ENCODE measurements around the gene STAT6. TPM values are rescaled to one million over a fixed set of nuclear protein-coding genes. Genes with fewer than 3 reads are reported as not detected.

Gene STAT6, protein sequence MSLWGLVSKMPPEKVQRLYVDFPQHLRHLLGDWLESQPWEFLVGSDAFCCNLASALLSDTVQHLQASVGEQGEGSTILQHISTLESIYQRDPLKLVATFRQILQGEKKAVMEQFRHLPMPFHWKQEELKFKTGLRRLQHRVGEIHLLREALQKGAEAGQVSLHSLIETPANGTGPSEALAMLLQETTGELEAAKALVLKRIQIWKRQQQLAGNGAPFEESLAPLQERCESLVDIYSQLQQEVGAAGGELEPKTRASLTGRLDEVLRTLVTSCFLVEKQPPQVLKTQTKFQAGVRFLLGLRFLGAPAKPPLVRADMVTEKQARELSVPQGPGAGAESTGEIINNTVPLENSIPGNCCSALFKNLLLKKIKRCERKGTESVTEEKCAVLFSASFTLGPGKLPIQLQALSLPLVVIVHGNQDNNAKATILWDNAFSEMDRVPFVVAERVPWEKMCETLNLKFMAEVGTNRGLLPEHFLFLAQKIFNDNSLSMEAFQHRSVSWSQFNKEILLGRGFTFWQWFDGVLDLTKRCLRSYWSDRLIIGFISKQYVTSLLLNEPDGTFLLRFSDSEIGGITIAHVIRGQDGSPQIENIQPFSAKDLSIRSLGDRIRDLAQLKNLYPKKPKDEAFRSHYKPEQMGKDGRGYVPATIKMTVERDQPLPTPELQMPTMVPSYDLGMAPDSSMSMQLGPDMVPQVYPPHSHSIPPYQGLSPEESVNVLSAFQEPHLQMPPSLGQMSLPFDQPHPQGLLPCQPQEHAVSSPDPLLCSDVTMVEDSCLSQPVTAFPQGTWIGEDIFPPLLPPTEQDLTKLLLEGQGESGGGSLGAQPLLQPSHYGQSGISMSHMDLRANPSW
- total RNA-seq (2014; rRNA removed; shearing (Covaris generic)): 114 and 125 TPM in 2 replicates

DNA sequence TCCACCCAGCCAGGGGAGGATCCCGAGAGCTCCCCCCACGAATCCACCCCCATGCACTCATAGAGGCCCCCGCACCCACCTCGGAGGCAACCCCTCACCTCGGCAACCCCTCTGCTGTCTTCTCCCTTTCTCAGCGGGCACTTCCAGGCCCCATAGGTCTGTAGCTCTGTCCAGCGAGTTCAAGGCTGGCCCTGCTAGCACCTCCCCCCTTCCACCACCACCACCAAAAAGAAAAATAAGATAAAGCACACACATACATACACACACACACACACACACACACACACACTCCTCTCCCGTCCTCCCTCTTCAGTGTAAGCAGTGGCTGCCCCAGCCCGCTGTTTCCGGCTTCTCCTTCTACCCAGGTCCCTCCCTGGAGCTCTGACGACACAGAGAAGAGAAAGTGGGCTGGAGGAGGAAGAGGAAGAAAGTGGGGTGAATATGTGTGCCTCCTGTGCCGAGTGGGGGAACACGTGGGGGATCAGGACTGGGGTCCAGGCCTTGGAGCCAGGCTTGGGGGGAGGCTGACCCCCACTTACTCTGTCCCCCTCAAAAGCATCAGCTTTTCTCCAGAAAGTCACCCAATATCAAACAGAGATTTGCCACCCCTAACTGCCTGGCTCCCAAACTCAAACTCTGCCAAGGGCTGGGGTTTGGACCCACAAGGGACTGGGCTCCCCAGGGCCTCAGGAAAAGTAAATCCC lies at the start of gene STAT6:
Gene STAT6, minus strand, starts transcription at position 332 of the 704 bp plus-strand sequence. CDS start 3,084 bp downstream, outside the sequence.
- DNase-seq (ENCODE audit: low spot score): peak; percentile 87

DNA sequence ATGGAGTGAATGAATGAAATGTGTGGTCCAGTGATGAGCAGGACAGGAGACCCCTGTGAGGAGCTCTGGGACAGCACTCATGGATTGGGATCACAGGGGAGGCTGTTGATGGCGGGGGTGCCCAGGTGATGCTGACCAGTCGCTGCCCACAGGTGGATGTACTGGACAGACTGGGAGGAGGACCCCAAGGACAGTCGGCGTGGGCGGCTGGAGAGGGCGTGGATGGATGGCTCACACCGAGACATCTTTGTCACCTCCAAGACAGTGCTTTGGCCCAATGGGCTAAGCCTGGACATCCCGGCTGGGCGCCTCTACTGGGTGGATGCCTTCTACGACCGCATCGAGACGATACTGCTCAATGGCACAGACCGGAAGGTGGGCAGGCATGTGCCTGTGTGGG lies 49.6 kb upstream of the STAT6 start:
- DNase-seq (ENCODE audit: low spot score): no peak

DNA sequence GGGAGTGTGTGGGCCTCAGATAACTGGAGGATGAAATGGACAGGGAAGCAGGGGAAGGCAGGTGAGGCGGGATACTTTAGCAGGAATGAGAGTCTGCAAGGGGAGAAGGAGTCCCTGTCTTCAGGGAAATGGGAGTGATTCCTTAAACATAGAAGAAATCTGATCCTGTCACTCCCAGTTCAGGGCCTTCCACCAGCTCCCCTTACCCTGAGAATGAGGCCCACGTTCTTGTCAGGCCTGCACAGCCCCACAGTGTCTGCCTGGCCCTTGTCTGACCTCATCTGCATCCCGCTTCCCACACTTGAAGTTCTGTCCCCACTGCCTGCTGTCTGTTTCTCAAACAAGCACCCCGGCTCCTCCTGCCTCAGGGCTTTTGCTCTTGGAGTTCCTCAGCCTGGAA lies 48.9 kb upstream of the STAT6 start:
- DNase-seq (ENCODE audit: low spot score): no peak

DNA sequence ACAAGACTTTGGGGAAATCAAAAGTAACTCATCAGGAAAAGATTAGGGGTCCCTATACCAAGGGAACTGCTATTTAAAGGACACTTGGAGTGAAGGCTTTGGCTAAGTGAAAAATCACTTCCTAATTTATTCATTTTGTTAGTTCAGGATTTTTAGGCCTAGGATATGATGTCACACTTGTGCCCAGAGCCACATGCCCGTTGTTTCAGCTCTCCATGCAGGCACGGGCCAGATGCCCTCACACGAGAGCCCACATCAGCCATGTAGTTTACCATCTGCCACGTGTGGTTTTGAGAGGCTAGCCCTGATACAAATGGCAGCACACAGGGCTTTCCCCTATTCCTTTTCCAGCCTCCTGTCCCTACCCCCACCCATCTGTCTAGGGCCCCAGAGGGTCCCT lies 48.1 kb upstream of the STAT6 start:
- DNase-seq (ENCODE audit: low spot score): no peak

DNA sequence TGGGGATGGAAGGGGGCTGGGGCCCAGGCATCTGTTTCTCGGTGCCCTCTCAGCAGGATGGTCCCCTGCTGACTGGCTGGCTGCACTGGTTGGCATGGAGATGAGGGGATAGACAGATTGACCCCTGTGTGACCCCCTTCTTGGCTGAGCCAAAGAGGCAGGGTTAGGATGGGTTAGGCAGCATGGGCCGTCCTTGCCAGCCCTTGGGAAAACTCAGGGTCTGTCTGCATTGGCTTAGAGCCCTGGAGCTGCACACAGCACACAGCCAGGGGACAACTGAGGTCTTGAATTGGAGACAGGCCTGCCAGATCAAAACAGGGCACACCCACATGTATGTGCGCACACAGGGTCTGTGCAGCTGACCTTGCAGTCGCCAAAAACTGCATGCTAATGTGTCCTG lies 47.5 kb upstream of the STAT6 start:
- DNase-seq (ENCODE audit: low spot score): no peak

DNA sequence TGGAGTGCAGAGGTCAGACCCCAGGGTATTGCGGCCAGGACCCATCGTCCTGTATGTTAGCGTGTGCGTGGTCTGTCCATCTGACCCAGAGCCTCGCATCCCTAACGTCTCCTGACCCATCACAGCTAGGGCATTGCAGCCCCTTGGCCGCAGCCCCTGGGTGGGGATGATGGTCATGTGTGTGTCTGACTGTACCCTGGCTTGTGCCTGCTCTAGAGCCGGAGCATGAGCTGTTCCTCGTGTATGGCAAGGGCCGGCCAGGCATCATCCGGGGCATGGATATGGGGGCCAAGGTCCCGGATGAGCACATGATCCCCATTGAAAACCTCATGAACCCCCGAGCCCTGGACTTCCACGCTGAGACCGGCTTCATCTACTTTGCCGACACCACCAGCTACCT lies 47.0 kb upstream of the STAT6 start:
- no peak for DNase-seq (ENCODE audit: low spot score)

DNA sequence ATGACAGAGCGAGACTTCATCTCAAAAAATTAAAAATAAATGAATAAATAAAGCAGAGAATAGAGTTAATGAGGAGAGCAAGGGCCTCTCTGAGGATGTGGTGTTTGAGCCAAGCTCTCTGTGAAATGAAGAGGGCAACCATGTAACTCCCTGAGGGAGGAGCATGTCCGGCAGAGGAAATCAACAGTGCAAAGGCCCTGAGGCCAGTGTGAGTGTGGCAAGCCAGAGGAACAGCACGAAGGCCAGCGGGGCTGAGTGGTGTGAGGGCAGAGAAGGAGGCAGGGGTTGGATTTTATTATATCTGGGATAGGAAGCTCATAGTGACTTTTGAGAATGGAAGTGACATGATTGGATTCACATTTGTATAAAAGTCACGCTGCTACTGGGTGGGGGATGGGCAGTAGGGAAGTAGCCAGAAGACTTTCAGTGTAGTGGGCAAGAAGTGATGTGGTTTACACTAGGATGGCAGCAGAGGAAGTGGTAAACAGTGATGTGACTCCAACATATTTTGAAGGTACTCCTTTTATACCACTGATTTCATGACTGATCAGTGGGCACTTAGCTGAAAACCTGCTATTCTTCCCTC lies 46.5 kb upstream of the STAT6 start:
- DNase-seq (ENCODE audit: low spot score): no peak

DNA sequence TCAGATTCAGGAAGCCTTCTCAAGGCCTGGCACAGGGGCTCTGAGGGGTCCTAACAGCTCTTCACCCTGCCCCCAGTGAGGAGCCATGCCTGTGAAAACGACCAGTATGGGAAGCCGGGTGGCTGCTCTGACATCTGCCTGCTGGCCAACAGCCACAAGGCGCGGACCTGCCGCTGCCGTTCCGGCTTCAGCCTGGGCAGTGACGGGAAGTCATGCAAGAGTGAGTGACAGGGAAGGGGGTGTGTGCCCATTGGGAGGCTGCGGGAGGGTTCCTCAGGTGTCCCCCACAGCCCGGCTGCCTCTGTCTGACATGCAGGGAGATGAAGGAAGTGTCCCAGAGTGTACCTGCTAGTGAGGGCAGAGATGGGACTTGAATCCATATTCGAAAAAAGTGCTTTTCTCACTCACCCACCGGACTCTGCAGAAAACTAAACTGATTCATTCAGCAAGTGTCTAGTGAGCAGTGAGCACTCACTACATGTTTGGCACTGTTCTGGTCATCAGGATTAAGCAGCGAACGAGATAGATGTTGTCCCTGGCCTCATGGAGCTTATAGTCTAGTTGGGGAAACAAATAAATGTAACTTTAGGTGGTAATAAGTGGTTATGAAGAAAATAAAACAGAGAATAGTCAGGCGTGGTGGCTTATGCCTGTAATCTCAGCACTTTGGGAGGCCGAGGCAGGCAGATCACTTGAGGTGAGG lies 45.7 kb upstream of the STAT6 start:
- no peak for DNase-seq (ENCODE audit: low spot score)

DNA sequence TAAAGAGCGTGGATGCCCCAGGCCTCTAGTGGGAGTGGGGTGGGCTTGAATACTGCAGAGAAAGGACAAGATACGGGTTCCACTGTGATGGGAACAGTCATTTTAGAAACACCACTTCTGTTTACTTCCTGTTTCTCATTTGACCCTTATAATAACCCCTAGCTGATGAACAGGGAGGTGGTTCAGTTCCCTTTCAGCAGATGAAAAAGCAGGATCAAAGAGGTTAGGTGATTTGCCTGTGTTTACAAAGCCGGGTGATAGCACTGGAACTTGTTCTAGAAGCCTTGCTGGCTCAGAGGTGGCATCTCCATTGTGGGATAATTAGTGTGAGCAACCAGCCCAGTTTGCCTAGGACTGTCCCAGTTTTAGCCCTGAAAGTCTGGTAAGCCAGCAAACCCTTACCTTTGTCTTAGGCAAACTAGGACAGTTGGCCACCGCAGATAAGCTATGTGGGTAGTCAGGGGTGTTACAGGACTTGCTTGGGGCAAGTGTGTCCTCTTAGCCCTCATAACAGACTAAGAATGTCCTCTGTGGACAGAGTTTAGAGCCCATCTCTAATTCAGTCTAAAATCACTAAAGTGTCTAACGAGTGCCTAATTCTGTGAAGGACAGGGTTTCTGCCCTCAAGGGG lies 43.8 kb upstream of the STAT6 start:
- no peak for DNase-seq (ENCODE audit: low spot score)

DNA sequence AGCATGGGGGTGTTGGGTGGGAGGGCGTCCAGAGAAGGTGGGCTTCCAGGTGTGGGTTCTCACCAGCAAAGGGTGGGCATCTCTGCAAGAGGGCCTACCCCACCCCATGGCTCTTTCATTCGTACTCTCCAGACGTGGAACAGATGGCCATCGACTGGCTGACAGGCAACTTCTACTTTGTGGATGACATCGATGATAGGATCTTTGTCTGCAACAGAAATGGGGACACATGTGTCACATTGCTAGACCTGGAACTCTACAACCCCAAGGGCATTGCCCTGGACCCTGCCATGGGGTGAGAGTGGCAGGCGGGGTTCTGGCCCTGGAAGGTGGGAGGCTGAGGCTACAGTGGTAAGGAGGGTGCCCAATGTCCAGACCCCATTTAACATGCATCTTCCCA lies 42.9 kb upstream of the STAT6 start:
- DNase-seq (ENCODE audit: low spot score): no peak

DNA sequence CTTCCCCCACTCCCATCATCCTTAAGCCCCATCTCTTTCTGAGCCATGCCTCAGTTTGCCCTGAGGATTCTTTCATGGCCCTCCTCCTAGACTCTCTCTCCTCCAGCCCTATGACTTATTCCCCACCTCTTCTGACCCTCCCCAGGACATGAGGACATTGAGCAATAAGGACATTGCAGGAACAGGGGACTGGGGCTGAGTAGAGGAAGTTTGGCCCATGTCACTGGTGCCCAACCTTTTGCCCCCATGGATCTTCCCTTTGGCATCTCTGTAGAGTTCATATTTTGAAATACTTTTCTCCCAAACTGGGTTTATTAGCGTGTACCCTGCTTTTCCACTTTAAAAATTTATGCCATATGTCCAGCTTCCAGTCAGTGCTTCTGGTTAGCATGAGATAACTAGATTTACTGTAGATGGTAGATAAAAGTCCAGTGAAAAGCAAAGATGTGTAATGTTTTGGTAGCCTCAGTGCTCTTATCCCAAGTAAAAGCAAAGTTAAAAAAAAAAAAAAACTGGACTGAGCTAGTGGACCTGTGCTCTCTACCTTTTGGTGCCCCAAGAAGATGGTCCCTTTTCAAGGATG lies 42.3 kb upstream of the STAT6 start:
- DNase-seq (ENCODE audit: low spot score): no peak

DNA sequence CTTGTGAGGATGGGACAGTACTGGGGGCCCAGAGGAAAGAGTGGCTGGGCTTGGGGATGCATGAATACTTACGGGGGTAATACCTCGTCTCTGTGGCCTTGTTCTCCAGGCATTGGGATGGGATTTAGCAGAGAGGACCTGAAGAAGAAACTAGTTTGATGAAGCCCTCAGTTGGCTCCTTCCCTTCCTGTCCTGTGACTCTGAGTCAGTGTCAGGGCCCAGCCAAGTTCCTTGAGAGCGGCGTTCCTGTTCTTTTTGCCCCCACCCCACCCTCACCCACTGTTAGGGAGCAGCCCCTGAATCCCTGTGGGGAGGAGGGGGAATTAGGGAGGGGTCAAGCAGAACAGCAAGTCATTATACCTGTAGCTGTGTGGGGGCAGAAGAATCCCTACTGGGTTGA lies 41.5 kb upstream of the STAT6 start:
- no peak for DNase-seq (ENCODE audit: low spot score)

DNA sequence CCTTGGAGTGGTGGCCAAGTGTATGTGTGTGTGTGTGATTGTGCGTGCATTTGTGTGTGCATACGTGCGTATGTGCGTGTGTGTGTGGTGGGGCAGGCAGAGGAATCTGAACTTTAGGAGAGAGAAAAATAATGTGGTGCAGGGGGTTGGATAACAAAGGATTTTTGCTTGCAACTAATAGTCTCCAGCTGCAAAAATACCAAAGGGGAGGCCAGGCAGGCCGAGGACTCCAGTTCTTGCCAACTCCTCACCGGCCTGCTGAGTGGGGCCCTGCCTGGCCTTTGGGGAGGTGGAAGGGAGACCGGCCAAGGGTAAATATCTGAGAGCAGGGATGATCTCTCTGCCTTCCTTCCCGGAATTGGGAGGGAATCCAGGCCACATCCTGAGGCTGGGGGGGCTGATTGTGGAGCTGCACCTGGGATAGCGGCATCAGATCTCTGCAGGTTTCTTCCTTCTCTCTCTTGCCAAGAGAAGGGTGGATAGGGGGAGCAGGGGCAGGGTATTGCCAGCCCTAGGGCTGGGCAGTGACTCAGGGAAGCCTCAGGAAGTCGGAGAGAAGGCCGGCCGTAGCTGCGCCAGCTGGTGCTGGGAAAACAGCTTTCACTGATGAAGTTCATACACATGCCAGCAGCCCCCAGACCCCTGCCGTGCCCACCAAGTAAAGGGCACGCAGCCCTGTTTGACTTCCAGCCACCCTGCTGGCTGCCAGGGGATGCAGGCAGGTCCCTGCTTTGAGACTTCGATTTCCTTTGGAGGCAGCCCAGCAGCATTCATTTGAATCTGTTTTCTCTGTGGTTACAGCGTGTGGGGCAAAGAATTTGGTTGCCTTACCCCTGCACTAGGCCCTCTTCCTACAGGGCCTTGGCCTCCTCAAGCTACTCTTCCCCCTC lies 40.8 kb upstream of the STAT6 start:
- peak; percentile 47 for DNase-seq (ENCODE audit: low spot score)

DNA sequence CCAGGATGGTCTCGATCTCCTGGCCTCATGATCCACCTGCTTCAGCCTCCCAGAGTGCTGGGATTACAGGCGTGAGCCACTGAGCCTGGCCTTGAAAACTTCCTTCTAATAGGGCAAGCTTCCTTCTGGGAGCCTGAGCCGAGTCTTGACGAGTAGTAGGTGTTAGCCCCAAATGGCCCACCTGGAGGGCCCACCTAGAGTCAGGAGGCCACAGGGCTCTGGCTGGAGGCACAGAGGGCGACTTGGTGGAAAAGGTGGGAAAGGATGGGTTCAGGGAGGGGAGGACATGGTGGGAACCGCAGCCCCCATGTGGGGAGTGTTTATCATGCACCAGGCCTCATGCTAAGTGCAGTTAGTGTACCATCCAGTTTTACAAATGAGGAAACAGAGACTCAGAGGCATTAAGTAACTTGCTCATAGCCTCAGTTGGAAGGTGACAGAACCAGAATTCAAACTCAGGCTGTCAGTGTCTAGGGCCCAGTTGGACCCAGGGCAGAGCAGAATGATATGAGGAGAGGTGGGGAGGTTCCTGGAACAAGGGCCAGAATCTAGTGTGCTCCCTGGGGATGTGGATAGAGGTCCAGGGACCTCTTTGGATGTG lies 39.3 kb upstream of the STAT6 start:
- no peak for DNase-seq (ENCODE audit: low spot score)

DNA sequence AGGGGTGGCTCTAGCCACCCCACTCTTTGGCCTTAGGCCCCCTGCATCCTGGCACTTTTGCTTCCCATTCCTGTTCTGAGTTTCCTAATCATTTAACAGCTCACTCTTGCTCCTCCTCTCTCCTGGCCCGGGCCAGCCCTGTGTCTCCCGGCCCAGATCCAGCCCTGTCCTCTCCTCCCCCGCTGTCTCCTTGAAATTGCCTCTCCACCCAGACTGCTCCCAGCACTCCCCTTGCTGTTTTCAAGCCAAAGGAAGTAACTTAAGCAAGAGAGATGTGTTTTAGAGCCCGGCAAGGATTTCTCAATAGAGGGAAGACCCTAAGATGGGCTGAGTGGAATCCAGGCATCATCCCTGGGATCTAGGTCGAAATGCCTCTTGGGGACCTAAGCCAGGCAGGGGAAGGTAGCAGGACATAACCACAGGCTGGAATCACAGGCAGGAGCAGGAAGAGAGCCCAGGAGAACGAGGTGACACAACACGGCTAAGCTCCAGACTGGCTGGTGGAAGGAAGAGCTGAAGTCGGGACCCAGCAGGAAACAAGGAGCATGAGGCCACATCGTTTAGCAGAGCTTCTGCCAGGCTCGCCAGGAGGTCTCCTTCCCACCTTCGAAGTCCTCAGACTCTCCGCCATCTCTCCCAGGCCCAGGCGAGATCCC lies 38.2 kb upstream of the STAT6 start:
- peak; percentile 42 for DNase-seq (ENCODE audit: low spot score)

DNA sequence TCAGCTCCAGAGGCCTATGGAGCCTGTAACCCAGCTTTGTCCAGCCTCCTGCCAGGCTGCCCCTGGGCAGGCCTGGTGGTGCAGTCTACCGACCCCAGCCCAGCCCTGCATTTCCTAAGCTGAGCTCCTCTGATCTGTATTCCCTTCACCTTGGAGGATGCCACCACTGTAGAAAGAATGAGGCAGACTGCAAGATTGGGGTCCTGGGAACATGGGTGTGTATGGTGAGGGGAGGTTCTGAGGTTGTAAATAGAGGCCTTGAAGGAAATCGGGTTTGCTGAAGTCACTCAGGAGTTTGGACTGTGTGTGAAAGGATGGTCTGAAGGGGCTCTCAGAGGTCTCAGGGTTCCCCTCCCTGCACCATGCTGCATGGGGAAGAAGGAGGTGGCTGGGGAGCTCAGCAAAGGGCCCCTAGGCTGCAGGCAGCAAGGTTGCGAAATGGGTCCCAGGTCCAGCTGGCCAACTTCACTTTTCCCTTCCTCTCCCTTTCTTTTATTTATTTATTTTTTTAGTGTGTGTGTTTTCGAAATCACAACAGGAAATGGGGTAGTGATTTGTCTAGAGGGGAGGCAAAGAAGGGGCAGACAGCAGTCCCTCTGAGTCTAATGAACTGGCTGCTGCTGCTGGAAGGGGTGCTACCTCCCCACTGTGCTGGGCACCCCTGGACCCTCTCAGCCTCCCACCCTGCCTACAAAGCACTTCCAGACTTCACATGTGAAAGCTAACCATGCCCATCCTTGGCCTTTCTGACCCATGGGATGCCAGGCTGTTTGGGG lies 37.5 kb upstream of the STAT6 start:
- no peak for DNase-seq (ENCODE audit: low spot score)
